SU-DHL-6 (cell line): ENCODE measurements around the gene IGFBP6.

ENCODE experiments used
- H2AFZ ChIP-seq: fragments of 200-600 bp; sonication (generic); 2 replicates; pipeline ENCODE4 v1.6.1; 2014; ENCODE audit warnings: low read depth, mild to moderate bottlenecking, moderate library complexity, mixed read lengths, antibody characterized with exemption, low read length; ENCODE audit not compliant: severe bottlenecking
- H3F3A ChIP-seq: fragments of 200-600 bp; shearing (Covaris generic); 2 replicates; pipeline ENCODE4 v1.6.0; 2016; ENCODE audit warnings: antibody characterized with exemption, mild to moderate bottlenecking; ENCODE audit not compliant: insufficient read depth
- H3K27ac ChIP-seq: fragments of 200-600 bp; sonication (generic); 2 replicates; pipeline ENCODE4 v1.5.1; 2016; ENCODE audit warnings: low read depth, mild to moderate bottlenecking, low read length, moderate library complexity, mixed read lengths
- H3K27me3 ChIP-seq: fragments of 200-600 bp; sonication (generic), shearing (Covaris generic); 2 replicates; pipeline ENCODE4 v1.6.0; 2014; ENCODE audit warnings: mild to moderate bottlenecking, low read length
- H3K36me3 ChIP-seq: fragments of 200-600 bp; sonication (generic); 2 replicates; pipeline ENCODE4 v1.6.1; 2014; ENCODE audit warnings: mild to moderate bottlenecking, low read length, mixed read lengths
- H3K4me2 ChIP-seq: fragments of 300-600, 200-600 bp; shearing (Covaris generic), sonication (generic); 2 replicates; pipeline ENCODE4 v1.6.0; 2014; ENCODE audit warnings: low read length, low read depth, mild to moderate bottlenecking; ENCODE audit not compliant: poor library complexity, severe bottlenecking
- H3K4me3 ChIP-seq: fragments of 200-600 bp; sonication (generic); 2 replicates; pipeline ENCODE4 v1.5.1; 2014; ENCODE audit warnings: antibody characterized with exemption, low read length, mild to moderate bottlenecking, mixed read lengths; ENCODE audit not compliant: insufficient read depth, poor library complexity, severe bottlenecking
- H3K79me2 ChIP-seq: fragments of 200-600 bp; sonication (generic); 2 replicates; pipeline ENCODE4 v1.6.1; 2014; ENCODE audit warnings: mild to moderate bottlenecking, low read length, moderate library complexity; ENCODE audit not compliant: insufficient read depth
- H3K9ac ChIP-seq: fragments of 200-600 bp; sonication (generic); 2 replicates; pipeline ENCODE4 v1.7.0; 2014; ENCODE audit warnings: mild to moderate bottlenecking, low read length
- H3K9me2 ChIP-seq: fragments of 200-600 bp; sonication (generic); replicated peaks from 2 replicates; pipeline ENCODE4 v1.6.1; 2014; ENCODE audit warnings: low read length; ENCODE audit not compliant: insufficient read depth
- H3K9me3 ChIP-seq: fragments of 200-600 bp; sonication (generic); 2 replicates; pipeline ENCODE4 v1.6.1; 2014; ENCODE audit warnings: low read length, mixed read lengths; ENCODE audit not compliant: insufficient read depth
- H4K20me1 ChIP-seq: fragments of 200-600 bp; sonication (generic); 2 replicates; pipeline ENCODE4 v1.6.1; 2014; ENCODE audit warnings: low read depth, mild to moderate bottlenecking, antibody characterized with exemption, low read length, moderate library complexity, mixed read lengths
- EZH2phosphoT487 ChIP-seq: fragments of 200-600 bp; sonication (generic), shearing (Covaris generic); conservative IDR thresholded peaks from 2 replicates; pipeline ENCODE4 v1.6.1; 2018; ENCODE audit warnings: mild to moderate bottlenecking, antibody characterized with exemption, low read length, moderate library complexity, mixed read lengths
- TF ChIP-seq, protein P1 (sequence below): fragments of 200-600 bp; sonication (generic); IDR thresholded peaks from one replicate; pipeline ENCODE4 v1.5.1; 2017; ENCODE audit warnings: antibody characterized with exemption, mild to moderate bottlenecking, low read length, moderate library complexity; ENCODE audit not compliant: insufficient read depth, poor library complexity, severe bottlenecking

Gene IGFBP6

DNA sequence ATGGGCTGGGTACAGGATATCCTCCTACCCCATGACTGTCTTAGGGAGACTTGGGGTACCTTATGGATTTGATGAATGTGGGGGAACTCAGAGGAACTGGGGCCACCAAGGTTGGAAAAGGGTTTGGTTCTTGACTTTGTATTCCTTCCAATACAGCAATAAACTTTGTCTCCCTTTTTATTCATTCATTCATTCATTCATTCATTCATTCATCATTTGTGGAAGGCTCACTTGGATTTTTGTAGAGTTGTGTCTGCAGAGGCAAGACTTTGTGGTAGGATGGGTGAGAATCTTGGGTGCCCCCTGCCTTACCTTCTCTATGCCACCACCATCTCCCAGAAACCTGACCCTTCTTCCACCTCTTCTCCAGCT is 26.9 kb downstream of the IGFBP6 start:
- Histone ChIP-seq H2AFZ (no peak overlapping the region), H4K20me1 (no peaks in the 10 kb centered on the region), H3K27ac (no peak overlapping the region), H3K36me3 (no peaks in the 10 kb centered on the region), H3K4me2 (no peak overlapping the region), H3K4me3 (no peak overlapping the region), H3K9me3 (no peaks in the 10 kb centered on the region), H3F3A (no peaks in the 10 kb centered on the region), H3K9ac (no peak overlapping the region), H3K27me3 (no peaks in the 10 kb centered on the region), H3K9me2 (no peaks in the 10 kb centered on the region), H3K79me2 (no peaks in the 10 kb centered on the region)
- TF ChIP-seq EZH2phosphoT487 = no peak
- TF ChIP-seq, protein P1, sequence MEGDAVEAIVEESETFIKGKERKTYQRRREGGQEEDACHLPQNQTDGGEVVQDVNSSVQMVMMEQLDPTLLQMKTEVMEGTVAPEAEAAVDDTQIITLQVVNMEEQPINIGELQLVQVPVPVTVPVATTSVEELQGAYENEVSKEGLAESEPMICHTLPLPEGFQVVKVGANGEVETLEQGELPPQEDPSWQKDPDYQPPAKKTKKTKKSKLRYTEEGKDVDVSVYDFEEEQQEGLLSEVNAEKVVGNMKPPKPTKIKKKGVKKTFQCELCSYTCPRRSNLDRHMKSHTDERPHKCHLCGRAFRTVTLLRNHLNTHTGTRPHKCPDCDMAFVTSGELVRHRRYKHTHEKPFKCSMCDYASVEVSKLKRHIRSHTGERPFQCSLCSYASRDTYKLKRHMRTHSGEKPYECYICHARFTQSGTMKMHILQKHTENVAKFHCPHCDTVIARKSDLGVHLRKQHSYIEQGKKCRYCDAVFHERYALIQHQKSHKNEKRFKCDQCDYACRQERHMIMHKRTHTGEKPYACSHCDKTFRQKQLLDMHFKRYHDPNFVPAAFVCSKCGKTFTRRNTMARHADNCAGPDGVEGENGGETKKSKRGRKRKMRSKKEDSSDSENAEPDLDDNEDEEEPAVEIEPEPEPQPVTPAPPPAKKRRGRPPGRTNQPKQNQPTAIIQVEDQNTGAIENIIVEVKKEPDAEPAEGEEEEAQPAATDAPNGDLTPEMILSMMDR = no peak

DNA sequence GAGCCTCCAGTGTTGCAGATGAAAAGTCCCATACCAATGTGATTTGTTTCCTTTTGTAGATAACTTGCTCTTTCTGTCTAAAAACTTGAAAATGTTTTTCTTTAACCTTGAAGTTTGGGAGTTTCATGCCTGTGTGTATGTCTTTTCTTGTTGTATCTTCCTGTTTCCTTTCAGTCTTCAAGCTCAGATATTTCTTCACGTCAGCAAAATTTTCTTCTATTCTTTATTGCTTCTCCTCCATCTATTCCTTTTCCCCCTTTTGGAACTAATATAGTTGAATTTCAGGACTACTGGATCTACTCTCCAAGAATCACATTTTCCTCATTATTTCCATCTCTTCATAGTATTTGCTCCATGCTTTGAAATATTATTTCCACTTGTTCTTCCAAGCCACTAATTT is 29.7 kb downstream of the IGFBP6 start:
- Histone ChIP-seq H3K27ac (no peak overlapping the region), H2AFZ (no peak overlapping the region), H3F3A (no peaks in the 10 kb centered on the region), H3K27me3 (no peaks in the 10 kb centered on the region), H3K4me2 (no peak overlapping the region), H3K36me3 (no peaks in the 10 kb centered on the region), H3K79me2 (no peaks in the 10 kb centered on the region), H3K9me2 (no peaks in the 10 kb centered on the region), H3K9me3 (no peaks in the 10 kb centered on the region), H3K4me3 (no peak overlapping the region), H3K9ac (no peak overlapping the region), H4K20me1 (no peaks in the 10 kb centered on the region)
- TF ChIP-seq EZH2phosphoT487 = no peak

DNA sequence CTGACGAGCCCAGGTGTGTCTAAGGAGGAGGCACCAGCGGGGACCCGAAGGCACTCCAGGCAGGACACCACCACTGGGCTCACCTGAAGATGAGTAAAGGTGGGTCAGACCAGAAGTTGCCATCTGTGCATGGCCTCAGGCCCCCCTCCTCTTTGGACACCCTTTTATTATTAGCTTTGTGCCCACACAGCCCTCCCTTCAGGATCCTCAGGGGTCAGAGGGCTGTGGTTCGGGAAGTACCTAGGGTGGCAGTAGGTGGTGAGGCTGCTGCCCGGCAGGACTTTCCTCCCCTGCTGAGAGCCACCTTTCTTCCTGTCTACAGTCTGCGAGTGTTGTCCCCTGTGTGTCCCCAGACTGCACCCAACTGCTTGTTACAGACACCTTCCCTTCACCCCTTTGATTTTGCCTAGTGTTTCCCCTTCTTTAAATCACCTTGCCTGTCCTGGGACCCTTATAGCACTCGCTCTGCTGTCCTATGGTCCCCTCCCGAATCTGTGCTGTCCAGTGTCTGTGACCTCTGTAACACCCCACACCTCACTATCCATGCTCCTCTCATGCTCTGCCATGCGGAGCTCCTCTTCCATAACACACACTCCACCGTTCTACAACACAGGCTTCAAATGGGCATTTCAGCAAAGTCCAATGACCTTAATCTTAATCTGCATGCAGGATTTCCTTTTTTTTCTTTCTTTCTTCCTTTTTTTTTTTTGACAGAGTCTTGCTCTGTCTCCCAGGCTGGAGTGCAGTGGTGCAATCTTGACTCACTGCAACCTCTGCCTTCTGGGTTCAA is 31.5 kb downstream of the IGFBP6 start:
- no peaks in the 10 kb centered on the region for H3K9me2 ChIP-seq
- no peaks in the 10 kb centered on the region for H4K20me1 ChIP-seq
- no peak for TF ChIP-seq EZH2phosphoT487
- TF ChIP-seq, protein P1 = no peak
- no peak overlapping the region for H3K4me3 ChIP-seq
- no peaks in the 10 kb centered on the region for H3K27me3 ChIP-seq
- H3K9me3 ChIP-seq = no peaks in the 10 kb centered on the region
- H3K36me3 ChIP-seq = no peaks in the 10 kb centered on the region
- no peak overlapping the region for H3K27ac ChIP-seq
- no peaks in the 10 kb centered on the region for H3F3A ChIP-seq
- no peak overlapping the region for H3K4me2 ChIP-seq
- no peaks in the 10 kb centered on the region for H3K79me2 ChIP-seq
- H3K9ac ChIP-seq = no peak overlapping the region
- H2AFZ ChIP-seq = no peak overlapping the region

DNA sequence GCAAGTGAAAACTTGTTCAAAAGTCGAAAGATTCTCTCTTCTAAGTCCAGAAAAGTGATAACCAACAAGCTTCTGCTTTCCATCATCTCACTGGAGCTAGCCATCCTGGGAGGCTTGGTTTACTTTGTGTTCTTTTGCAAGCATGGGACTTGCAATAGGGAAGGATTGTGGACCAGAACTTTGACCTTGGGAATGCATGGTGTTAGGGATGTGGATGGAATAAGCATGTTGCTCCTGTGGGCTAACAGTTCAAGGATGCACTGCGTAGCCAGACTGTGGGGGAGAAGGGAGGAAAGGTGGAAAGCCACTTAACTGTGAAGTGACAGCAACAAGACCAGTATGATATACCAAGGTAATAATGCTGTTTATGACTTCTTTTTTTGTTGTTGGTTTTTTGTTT is 34.4 kb downstream of the IGFBP6 start:
- H2AFZ ChIP-seq = no peak overlapping the region
- H3K36me3 ChIP-seq = no peaks in the 10 kb centered on the region
- no peaks in the 10 kb centered on the region for H3K9me2 ChIP-seq
- H3K27ac ChIP-seq = no peak overlapping the region
- no peak overlapping the region for H3K4me3 ChIP-seq
- H4K20me1 ChIP-seq = no peaks in the 10 kb centered on the region
- H3K27me3 ChIP-seq = no peaks in the 10 kb centered on the region
- no peaks in the 10 kb centered on the region for H3K79me2 ChIP-seq
- H3K4me2 ChIP-seq = no peak overlapping the region
- H3K9ac ChIP-seq = no peak overlapping the region
- no peaks in the 10 kb centered on the region for H3F3A ChIP-seq
- H3K9me3 ChIP-seq = no peaks in the 10 kb centered on the region
- no peak for TF ChIP-seq EZH2phosphoT487
- TF ChIP-seq, protein P1 = no peak
